Transverse colon (tissue), 4 donors: ENCODE data around the gene VPS51.

Source experiments
- POLR2AphosphoS5 ChIP-seq, 3 donors: sonication (generic); formaldehyde crosslinking; IDR thresholded peaks; one replicate each; pipeline ENCODE4 v1.6.1; 2016; ENCODE audit warnings: antibody characterized with exemption in 3 of 3
- TF ChIP-seq, protein P1 (sequence below), 5 experiments: fragments of 200-600 bp in 3 of 5; fragments of 450-650 bp in 2 of 5; sonication (generic) in 3 of 5; IDR thresholded peaks; 1 replicate in 2 of 5; 2 replicates in 3 of 5; pipeline ENCODE4 v1.5.1; 2016 to 2017; ENCODE audit warnings: antibody characterized with exemption in 5 of 5, inconsistent platforms in 3 of 5, mild to moderate bottlenecking in 2 of 5, moderate library complexity in 1 of 5

DNA sequence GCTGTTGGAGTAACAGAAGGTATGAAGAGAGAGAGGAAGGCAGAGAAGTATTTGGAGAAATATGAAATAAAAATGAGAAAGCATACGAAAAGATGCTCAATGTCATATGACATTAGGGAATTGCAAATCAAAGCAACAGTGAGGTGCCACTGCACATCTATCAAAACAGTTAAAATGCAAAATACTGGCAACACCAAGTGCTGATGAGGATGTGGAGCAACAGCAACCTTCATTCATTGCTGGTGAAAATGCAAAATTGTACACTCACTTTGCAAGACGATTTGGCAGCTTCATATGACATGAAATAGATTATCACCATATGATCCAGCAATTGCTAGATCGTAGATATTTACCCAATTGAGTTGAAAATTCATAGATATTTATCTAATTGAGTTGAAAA is 64.6 kb downstream of the VPS51 start:
- TF ChIP-seq, protein P1, sequence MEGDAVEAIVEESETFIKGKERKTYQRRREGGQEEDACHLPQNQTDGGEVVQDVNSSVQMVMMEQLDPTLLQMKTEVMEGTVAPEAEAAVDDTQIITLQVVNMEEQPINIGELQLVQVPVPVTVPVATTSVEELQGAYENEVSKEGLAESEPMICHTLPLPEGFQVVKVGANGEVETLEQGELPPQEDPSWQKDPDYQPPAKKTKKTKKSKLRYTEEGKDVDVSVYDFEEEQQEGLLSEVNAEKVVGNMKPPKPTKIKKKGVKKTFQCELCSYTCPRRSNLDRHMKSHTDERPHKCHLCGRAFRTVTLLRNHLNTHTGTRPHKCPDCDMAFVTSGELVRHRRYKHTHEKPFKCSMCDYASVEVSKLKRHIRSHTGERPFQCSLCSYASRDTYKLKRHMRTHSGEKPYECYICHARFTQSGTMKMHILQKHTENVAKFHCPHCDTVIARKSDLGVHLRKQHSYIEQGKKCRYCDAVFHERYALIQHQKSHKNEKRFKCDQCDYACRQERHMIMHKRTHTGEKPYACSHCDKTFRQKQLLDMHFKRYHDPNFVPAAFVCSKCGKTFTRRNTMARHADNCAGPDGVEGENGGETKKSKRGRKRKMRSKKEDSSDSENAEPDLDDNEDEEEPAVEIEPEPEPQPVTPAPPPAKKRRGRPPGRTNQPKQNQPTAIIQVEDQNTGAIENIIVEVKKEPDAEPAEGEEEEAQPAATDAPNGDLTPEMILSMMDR (IDR thresholded peaks at IDR 0.05) = no peak
- no peak for TF ChIP-seq POLR2AphosphoS5 (IDR thresholded peaks at IDR 0.05)
